Measurements from ENCODE around the gene COL5A1.

DNA sequence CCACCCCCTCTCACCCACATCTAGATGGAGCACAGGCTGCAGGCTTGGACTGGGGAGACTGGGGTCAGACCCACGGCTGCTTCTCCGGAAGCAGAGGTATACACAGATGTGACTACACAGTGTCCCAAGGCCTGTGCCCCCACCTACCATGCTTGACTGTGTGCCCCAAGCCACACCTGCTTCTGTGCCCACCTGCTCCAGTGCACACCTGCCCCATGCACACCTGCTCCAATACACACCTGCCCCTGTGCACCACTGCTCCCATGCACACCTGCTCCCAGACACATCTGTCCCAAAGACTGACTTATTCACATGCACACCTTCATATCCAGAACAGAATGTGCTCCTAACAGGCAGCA, 5.5 kb upstream of the COL5A1 start:
- TF ChIP-seq POLR2A (IDR thresholded peaks at IDR 0.05) (no peak), EP300 (IDR thresholded peaks at IDR 0.05) (no peak)
- TF ChIP-seq, protein P1, sequence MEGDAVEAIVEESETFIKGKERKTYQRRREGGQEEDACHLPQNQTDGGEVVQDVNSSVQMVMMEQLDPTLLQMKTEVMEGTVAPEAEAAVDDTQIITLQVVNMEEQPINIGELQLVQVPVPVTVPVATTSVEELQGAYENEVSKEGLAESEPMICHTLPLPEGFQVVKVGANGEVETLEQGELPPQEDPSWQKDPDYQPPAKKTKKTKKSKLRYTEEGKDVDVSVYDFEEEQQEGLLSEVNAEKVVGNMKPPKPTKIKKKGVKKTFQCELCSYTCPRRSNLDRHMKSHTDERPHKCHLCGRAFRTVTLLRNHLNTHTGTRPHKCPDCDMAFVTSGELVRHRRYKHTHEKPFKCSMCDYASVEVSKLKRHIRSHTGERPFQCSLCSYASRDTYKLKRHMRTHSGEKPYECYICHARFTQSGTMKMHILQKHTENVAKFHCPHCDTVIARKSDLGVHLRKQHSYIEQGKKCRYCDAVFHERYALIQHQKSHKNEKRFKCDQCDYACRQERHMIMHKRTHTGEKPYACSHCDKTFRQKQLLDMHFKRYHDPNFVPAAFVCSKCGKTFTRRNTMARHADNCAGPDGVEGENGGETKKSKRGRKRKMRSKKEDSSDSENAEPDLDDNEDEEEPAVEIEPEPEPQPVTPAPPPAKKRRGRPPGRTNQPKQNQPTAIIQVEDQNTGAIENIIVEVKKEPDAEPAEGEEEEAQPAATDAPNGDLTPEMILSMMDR (IDR thresholded peaks at IDR 0.05): no peak

All from tibial nerve (tissue), 4 donors.